Liver (tissue), 9 donors: ENCODE data around the gene CD109. TPM values are rescaled to one million over a fixed set of nuclear protein-coding genes. Genes with fewer than 3 reads are reported as not detected.

ENCODE experiments used
- DNase-seq: peaks from one replicate; pipeline ENCODE4 v3.0.0-alpha.2; 2017; ENCODE audit warnings: low spot score
- H3K27ac ChIP-seq, 2 donors: one replicate each; pipeline ENCODE4 v1.7.0; 2013; ENCODE audit warnings: inconsistent platforms in 2 of 2, low read length in 2 of 2, control low read depth in 1 of 2, low read depth in 1 of 2, mild to moderate bottlenecking in 1 of 2
- H3K27me3 ChIP-seq, 4 donors: one replicate each; pipeline versions ENCODE4 v1.6.1 to v1.7.0; 2013; ENCODE audit warnings: low read length in 3 of 4, inconsistent platforms in 1 of 4, mild to moderate bottlenecking in 1 of 4, moderate library complexity in 1 of 4; ENCODE audit not compliant: control insufficient read depth in 4 of 4, insufficient read depth in 4 of 4
- H3K36me3 ChIP-seq, 4 donors: one replicate each; pipeline versions ENCODE4 v1.6.1 to v1.7.0; 2013; ENCODE audit warnings: low read length in 3 of 4, mild to moderate bottlenecking in 3 of 4, low read depth in 1 of 4, moderate library complexity in 1 of 4; ENCODE audit not compliant: control insufficient read depth in 4 of 4, insufficient read depth in 3 of 4
- H3K4me1 ChIP-seq, 4 donors: one replicate each; pipeline versions ENCODE4 v1.6.1 to v1.7.0; 2013; ENCODE audit warnings: low read length in 3 of 4, mild to moderate bottlenecking in 3 of 4, moderate library complexity in 1 of 4; ENCODE audit not compliant: control insufficient read depth in 4 of 4, insufficient read depth in 4 of 4
- H3K4me3 ChIP-seq, 3 donors: one replicate each; pipeline versions ENCODE4 v1.6.1 to v1.7.0; 2013; ENCODE audit warnings: low read length in 3 of 3, control low read depth in 1 of 3, low read depth in 1 of 3, mild to moderate bottlenecking in 1 of 3
- H3K9ac ChIP-seq, 2 donors: one replicate each; pipeline ENCODE4 v1.7.0; 2013; ENCODE audit warnings: low read length in 2 of 2, mild to moderate bottlenecking in 2 of 2, moderate library complexity in 2 of 2, control low read depth in 1 of 2, low read depth in 1 of 2
- H3K9me3 ChIP-seq, 4 donors: one replicate each; pipeline versions ENCODE4 v1.6.1 to v1.7.0; 2013; ENCODE audit warnings: low read length in 3 of 4; ENCODE audit not compliant: control insufficient read depth in 4 of 4
- EGR1 ChIP-seq, 2 donors: IDR thresholded peaks; 2 replicates each; pipeline ENCODE4 v1.6.1; 2016 to 2018; ENCODE audit warnings: antibody characterized with exemption in 2 of 2, low read depth in 2 of 2
- FOXA1 ChIP-seq: IDR thresholded peaks from 2 replicates; pipeline ENCODE4 v1.6.1; 2016; ENCODE audit warnings: antibody characterized with exemption
- FOXA2 ChIP-seq: IDR thresholded peaks from 2 replicates; pipeline ENCODE4 v1.6.1; 2016; ENCODE audit warnings: antibody characterized with exemption
- GABPA ChIP-seq, 2 donors: IDR thresholded peaks in 1 of 2; conservative IDR thresholded peaks in 1 of 2; 2 replicates each; pipeline ENCODE4 v1.6.1; 2016; ENCODE audit warnings: antibody characterized with exemption in 2 of 2, mild to moderate bottlenecking in 1 of 2, moderate library complexity in 1 of 2
- HNF4A ChIP-seq, 2 donors: conservative IDR thresholded peaks; 2 replicates each; pipeline ENCODE4 v1.6.1; 2016; ENCODE audit warnings: antibody characterized with exemption in 2 of 2, mild to moderate bottlenecking in 2 of 2
- HNF4G ChIP-seq: IDR thresholded peaks from 2 replicates; pipeline ENCODE4 v1.6.1; 2016; ENCODE audit warnings: antibody characterized with exemption
- JUND ChIP-seq, 2 donors: IDR thresholded peaks; 2 replicates each; pipeline ENCODE4 v1.6.1; 2016; ENCODE audit warnings: antibody characterized with exemption in 2 of 2
- NR2F2 ChIP-seq: IDR thresholded peaks from 2 replicates; pipeline ENCODE4 v1.6.1; 2016; ENCODE audit warnings: antibody characterized with exemption
- RAD21 ChIP-seq, 2 donors: IDR thresholded peaks; 2 replicates each; pipeline ENCODE4 v1.6.1; 2016; ENCODE audit warnings: antibody characterized with exemption in 2 of 2, mild to moderate bottlenecking in 2 of 2
- RXRA ChIP-seq, 2 donors: IDR thresholded peaks; 2 replicates each; pipeline ENCODE4 v1.6.1; 2017 to 2018; ENCODE audit warnings: antibody characterized with exemption in 2 of 2, mild to moderate bottlenecking in 1 of 2
- SP1 ChIP-seq: IDR thresholded peaks from 2 replicates; pipeline ENCODE4 v1.6.1; 2018; ENCODE audit warnings: antibody characterized with exemption, mild to moderate bottlenecking
- YY1 ChIP-seq: IDR thresholded peaks from 2 replicates; pipeline ENCODE4 v1.6.1; 2016; ENCODE audit warnings: antibody characterized with exemption, mild to moderate bottlenecking
- WGBS: extraction: QIAGEN DNeasy Blood & Tissue Kit; methylation state at CpG from one replicate; pipeline ENCODE4 v1.1.7; 2013; 5-methylcytosine and 5-hydroxymethylcytosine counted together
- polyA plus RNA-seq, 2 donors: library from polyadenylated mRNA; stranded (reverse) in 1 of 2; unstranded in 1 of 2; fragments of 200-250 nt in 1 of 2; fragments of >200 nt in 1 of 2; fragmentation: Nextera tagmentation in 1 of 2; extraction: Ambion mirVana in 1 of 2; gene quantifications; one replicate each; pipeline versions ENCODE4 v1.2.1 to v1.2.3, GENCODE V29; 2013 to 2015
- total RNA-seq, 2 donors: library from RNA; depleted of rRNA; stranded (reverse); fragments of >200 nt; gene quantifications; one replicate each; pipeline ENCODE4 v1.2.3, GENCODE V29; 2014
- TF ChIP-seq, protein P1 (sequence below): IDR thresholded peaks from 2 replicates; pipeline ENCODE4 v1.6.1; 2016; ENCODE audit warnings: antibody characterized with exemption
- TF ChIP-seq, protein P2 (sequence below): IDR thresholded peaks from 2 replicates; pipeline ENCODE4 v1.6.1; 2016; ENCODE audit warnings: antibody characterized with exemption, mild to moderate bottlenecking
- TF ChIP-seq, protein P3 (sequence below): IDR thresholded peaks from 2 replicates; pipeline ENCODE4 v1.6.1; 2016; ENCODE audit warnings: antibody characterized with exemption
- TF ChIP-seq, protein P4 (sequence below): IDR thresholded peaks from 2 replicates; pipeline ENCODE4 v1.6.1; 2016; ENCODE audit warnings: antibody characterized with exemption
- donor health status: healthy.
- donor health status: healthy.
- donor health status: healthy.
- donor health status: healthy.
- donor health status: healthy.

The CD109 gene
- total and polyA plus RNA-seq, 4 donors, result 0.18 to 2.0 (median 0.32) TPM

DNA sequence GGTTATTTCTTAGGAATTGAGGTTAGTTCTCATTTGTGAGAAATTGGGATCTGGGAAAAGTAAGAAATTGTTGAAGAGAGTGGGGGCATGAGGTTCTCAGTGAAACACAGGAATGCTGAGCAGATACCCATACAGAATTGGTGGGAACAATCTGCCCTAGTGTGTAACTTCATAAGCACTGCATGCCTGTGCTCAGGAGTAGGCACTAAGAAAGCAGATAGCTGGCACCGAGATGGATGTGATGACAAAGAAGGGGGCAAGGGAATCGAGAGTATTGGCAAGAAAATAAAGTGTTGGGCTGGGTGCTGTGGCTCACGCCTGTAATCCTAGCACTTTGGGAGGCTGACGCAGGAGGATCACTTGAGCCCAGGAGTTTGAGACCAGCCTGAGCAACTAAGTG lies 46.2 kb upstream of the CD109 start:
- Histone ChIP-seq H3K27me3 (no peaks in the 10 kb centered on the region), H3K9me3 (no peaks in the 10 kb centered on the region), H3K4me3 (no peak overlapping the region), H3K4me1 (peaks cover 0 to 4% (median under 1%) of the 10 kb centered on the region in 4 donors), H3K9ac (no peak overlapping the region), H3K27ac (no peak overlapping the region), H3K36me3 (peaks cover 0 to 3% (median 2%) of the 10 kb centered on the region in 4 donors)
- TF ChIP-seq, protein P1, sequence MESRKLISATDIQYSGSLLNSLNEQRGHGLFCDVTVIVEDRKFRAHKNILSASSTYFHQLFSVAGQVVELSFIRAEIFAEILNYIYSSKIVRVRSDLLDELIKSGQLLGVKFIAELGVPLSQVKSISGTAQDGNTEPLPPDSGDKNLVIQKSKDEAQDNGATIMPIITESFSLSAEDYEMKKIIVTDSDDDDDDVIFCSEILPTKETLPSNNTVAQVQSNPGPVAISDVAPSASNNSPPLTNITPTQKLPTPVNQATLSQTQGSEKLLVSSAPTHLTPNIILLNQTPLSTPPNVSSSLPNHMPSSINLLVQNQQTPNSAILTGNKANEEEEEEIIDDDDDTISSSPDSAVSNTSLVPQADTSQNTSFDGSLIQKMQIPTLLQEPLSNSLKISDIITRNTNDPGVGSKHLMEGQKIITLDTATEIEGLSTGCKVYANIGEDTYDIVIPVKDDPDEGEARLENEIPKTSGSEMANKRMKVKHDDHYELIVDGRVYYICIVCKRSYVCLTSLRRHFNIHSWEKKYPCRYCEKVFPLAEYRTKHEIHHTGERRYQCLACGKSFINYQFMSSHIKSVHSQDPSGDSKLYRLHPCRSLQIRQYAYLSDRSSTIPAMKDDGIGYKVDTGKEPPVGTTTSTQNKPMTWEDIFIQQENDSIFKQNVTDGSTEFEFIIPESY, result no peak
- TF ChIP-seq SP1, result no peak
- TF ChIP-seq HNF4G, result no peak
- TF ChIP-seq JUND (IDR thresholded peaks at IDR 0.05), result no peak
- TF ChIP-seq, protein P2, sequence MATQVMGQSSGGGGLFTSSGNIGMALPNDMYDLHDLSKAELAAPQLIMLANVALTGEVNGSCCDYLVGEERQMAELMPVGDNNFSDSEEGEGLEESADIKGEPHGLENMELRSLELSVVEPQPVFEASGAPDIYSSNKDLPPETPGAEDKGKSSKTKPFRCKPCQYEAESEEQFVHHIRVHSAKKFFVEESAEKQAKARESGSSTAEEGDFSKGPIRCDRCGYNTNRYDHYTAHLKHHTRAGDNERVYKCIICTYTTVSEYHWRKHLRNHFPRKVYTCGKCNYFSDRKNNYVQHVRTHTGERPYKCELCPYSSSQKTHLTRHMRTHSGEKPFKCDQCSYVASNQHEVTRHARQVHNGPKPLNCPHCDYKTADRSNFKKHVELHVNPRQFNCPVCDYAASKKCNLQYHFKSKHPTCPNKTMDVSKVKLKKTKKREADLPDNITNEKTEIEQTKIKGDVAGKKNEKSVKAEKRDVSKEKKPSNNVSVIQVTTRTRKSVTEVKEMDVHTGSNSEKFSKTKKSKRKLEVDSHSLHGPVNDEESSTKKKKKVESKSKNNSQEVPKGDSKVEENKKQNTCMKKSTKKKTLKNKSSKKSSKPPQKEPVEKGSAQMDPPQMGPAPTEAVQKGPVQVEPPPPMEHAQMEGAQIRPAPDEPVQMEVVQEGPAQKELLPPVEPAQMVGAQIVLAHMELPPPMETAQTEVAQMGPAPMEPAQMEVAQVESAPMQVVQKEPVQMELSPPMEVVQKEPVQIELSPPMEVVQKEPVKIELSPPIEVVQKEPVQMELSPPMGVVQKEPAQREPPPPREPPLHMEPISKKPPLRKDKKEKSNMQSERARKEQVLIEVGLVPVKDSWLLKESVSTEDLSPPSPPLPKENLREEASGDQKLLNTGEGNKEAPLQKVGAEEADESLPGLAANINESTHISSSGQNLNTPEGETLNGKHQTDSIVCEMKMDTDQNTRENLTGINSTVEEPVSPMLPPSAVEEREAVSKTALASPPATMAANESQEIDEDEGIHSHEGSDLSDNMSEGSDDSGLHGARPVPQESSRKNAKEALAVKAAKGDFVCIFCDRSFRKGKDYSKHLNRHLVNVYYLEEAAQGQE, result no peak
- TF ChIP-seq FOXA1, result no peak
- TF ChIP-seq NR2F2, result no peak
- TF ChIP-seq FOXA2, result no peak
- TF ChIP-seq YY1, result no peak
- TF ChIP-seq GABPA (IDR thresholded peaks at IDR 0.05 in 1 of 2, conservative IDR thresholded peaks at IDR 0.05 in 1 of 2), result no peak
- no peak for TF ChIP-seq RAD21 (IDR thresholded peaks at IDR 0.05)
- 84% methylated on average over 4 of the region's 4 CpGs for WGBS
- no peak for DNase-seq

DNA sequence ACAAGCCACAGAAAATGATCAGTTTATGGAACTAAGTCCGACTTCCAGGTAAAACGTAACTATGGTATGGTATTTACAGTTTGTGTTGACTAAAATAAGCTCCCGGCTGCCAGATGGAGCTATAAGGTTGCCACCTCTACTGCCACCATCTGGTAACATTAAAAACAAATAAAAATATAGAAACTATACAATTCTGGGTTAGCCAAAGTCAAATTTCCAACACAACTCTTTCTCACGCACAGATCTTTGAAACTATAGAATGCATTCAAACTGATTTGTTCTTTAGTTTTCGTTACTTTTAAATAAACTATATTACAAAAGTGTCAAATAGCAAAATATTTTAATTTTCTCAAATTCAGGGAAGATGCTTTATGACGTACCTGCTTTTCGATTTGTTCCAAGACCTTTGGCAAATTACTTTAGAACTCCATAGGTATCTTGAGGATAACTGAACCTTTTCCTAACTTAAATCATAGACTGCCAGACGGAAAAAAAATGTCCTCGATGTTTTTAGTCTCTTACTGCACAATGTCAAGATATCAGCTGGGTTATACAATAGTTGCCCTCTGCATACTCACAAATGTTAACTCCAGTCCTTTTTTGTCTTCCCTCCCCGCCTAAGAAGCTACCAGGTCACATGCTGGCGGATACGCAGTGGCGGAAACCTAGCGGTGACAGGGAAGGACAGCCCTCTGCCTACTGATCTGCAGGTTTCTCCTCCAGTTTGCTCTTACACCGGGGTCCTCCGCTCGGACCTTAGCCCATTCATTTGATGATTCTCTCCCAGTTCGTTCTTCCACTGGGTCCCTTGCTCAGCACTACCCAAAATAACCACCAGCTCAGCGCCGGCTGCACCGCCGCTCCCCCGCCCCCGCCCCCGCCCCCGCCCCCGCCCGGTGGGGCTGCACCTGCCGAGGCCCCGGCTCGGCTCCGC lies 43.1 kb upstream of the CD109 start:
- Histone ChIP-seq H3K4me1 (peaks cover 0 to 8% (median 3%) of the 10 kb centered on the region in 4 donors), H3K9ac (peak overlapping the region; percentile 85 to 95), H3K27me3 (no peaks in the 10 kb centered on the region), H3K4me3 (peak overlapping the region; percentile 75 to 99 (median 93)), H3K36me3 (peaks cover 0 to 3% (median 2%) of the 10 kb centered on the region in 4 donors), H3K27ac (peak overlapping the region; percentile 98 to 100), H3K9me3 (no peaks in the 10 kb centered on the region)
- DNase-seq, result peak; percentile 62
- WGBS, result 4% methylated on average over 32 of the region's 32 CpGs
- TF ChIP-seq, protein P1, result no peak
- no peak for TF ChIP-seq SP1
- no peak for TF ChIP-seq HNF4G
- no peak for TF ChIP-seq FOXA1
- TF ChIP-seq, protein P2, result no peak
- TF ChIP-seq, protein P3, sequence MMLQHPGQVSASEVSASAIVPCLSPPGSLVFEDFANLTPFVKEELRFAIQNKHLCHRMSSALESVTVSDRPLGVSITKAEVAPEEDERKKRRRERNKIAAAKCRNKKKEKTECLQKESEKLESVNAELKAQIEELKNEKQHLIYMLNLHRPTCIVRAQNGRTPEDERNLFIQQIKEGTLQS, result no peak
- TF ChIP-seq RAD21 (IDR thresholded peaks at IDR 0.05), result peak in 1 of 2 donors; percentile 30
- TF ChIP-seq HNF4A (conservative IDR thresholded peaks at IDR 0.05), result peak in 1 of 2 donors; percentile 20
- no peak for TF ChIP-seq EGR1 (IDR thresholded peaks at IDR 0.05; ENCODE audit: low read depth in 2 of 2)
- no peak for TF ChIP-seq JUND (IDR thresholded peaks at IDR 0.05)
- TF ChIP-seq YY1, result peak; percentile 56
- TF ChIP-seq, protein P4, sequence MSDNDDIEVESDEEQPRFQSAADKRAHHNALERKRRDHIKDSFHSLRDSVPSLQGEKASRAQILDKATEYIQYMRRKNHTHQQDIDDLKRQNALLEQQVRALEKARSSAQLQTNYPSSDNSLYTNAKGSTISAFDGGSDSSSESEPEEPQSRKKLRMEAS, result no peak
- no peak for TF ChIP-seq FOXA2
- TF ChIP-seq RXRA (IDR thresholded peaks at IDR 0.05), result no peak
- no peak for TF ChIP-seq NR2F2
